Smooth muscle cell (in vitro differentiated cells): ENCODE measurements around the gene GAS6. TPM values are rescaled to one million over a fixed set of nuclear protein-coding genes. Genes with fewer than 3 reads are reported as not detected.
"Not testable (repeated sequence)": the region's sequence is repeated elsewhere in the genome, so short reads cannot be mapped to it uniquely, and the experiment has no call there.

Experiments used
- DNase-seq: peaks from one replicate; lab custom pipeline; 2025; ENCODE audit not compliant: unreplicated experiment; lab: John Stamatoyannopoulos, UW
- H2AFZ ChIP-seq: fragments of 200-600 bp; sonication (generic); 2 replicates; pipeline ENCODE4 v1.6.0; 2016; ENCODE audit warnings: antibody characterized with exemption, low read depth, mild to moderate bottlenecking
- H3F3A ChIP-seq: fragments of 200-600 bp; sonication (generic); 2 replicates; pipeline ENCODE4 v1.6.0; 2017; ENCODE audit warnings: antibody characterized with exemption, low read depth
- H3K27ac ChIP-seq: fragments of 200-600 bp; sonication (generic); 2 replicates; pipeline ENCODE4 v1.5.1; 2016; ENCODE audit warnings: low read depth, mild to moderate bottlenecking
- H3K27me3 ChIP-seq: fragments of 200-600 bp; sonication (generic); 2 replicates; pipeline ENCODE4 v1.6.1; 2016; ENCODE audit warnings: low read depth, mild to moderate bottlenecking
- H3K36me3 ChIP-seq: fragments of 200-600 bp; sonication (generic); 2 replicates; pipeline ENCODE4 v1.5.1; 2016; ENCODE audit warnings: low read depth
- H3K4me1 ChIP-seq: fragments of 200-600 bp; sonication (generic); 2 replicates; pipeline ENCODE4 v1.5.1; 2016; ENCODE audit warnings: low read depth
- H3K4me2 ChIP-seq: fragments of 200-600 bp; sonication (generic); 2 replicates; pipeline ENCODE4 v1.6.0; 2016; ENCODE audit warnings: mild to moderate bottlenecking
- H3K4me3 ChIP-seq: fragments of 200-600 bp; sonication (generic); 2 replicates; pipeline ENCODE4 v1.5.1; 2016; ENCODE audit warnings: mild to moderate bottlenecking
- H3K79me2 ChIP-seq: fragments of 200-600 bp; sonication (generic); 2 replicates; pipeline ENCODE4 v1.6.0; 2016; ENCODE audit warnings: low read depth, mild to moderate bottlenecking
- H3K9ac ChIP-seq: fragments of 200-600 bp; sonication (generic); 2 replicates; pipeline ENCODE4 v1.6.0; 2016; ENCODE audit warnings: low read depth
- H3K9me3 ChIP-seq: fragments of 200-600 bp; sonication (generic); replicated peaks from 2 replicates; pipeline ENCODE4 v1.5.1; 2016; ENCODE audit warnings: low read depth
- H4K20me1 ChIP-seq: fragments of 200-600 bp; sonication (generic); 2 replicates; pipeline ENCODE4 v1.6.0; 2016; ENCODE audit warnings: low read depth
- CTCF ChIP-seq: fragments of 200-600 bp; sonication (generic); IDR thresholded peaks from 2 replicates; pipeline ENCODE4 v1.5.1; 2017; ENCODE audit warnings: borderline replicate concordance, mild to moderate bottlenecking, antibody characterized with exemption; ENCODE audit not compliant: insufficient read depth, poor library complexity, severe bottlenecking
- WGBS: methylation state at CpG from one replicate; pipeline ENCODE4 v1.1.7; 2016; ENCODE audit warnings: low lambda C conversion rate; 5-methylcytosine and 5-hydroxymethylcytosine counted together
- polyA plus RNA-seq: library from polyadenylated mRNA; unstranded; fragments of >200 nt; fragmentation: Nextera tagmentation; extraction: Ambion mirVana; gene quantifications from 2 replicates; pipeline ENCODE4 v1.2.1, GENCODE V29; 2016
- total RNA-seq: library from RNA; depleted of rRNA; stranded (reverse); fragments of >200 nt; gene quantifications from 2 replicates; pipeline ENCODE4 v1.2.3, GENCODE V29; 2014

Gene GAS6
- total and polyA plus RNA-seq, 2 experiments from 2014 or later = 21.7 to 45.2 TPM

DNA sequence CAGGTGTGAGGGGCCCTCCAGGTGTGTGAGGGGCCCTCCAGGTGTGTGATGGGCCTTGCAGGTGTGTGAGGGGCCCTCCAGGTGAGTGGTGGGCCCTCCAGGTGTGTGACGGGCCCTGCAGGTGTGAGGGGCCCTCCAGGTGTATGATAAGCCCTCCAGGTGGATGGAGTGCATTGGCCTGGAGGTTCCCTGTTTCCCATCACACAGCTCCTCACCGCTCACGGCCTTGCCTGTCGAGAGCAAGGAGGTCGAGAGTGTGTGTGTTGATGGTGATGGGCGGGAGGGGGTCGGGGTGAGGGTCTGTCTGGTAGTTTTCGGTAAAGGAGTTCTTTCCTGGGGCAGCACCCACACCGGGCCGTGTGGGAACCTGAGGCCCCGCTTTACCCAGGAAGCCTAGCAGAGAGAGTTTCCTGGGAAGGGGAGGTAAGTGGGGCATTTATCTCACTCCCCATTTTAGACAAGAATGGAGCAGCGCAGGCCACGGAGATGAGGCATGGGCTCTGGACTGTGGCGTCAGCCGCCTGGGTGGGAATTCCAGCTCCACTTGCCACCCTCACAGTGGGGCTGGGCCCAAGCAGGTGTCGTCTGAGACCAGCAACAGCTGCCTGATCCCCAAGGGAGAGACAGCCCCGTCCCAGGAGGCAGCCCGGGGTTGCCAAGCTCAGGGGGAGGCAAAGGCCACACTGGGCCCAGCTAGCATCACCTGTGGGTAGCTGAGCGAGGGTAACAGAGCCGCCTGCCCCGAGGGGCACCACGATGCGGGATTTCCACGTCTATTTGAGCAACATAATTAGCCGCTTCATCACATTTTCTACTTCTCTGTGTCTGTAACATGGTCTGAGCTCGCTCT lies 10.9 kb upstream of the GAS6 start:
- H3F3A ChIP-seq = no peaks in the 10 kb centered on the region
- WGBS = 92% methylated on average over 25 of the region's 26 CpGs

DNA sequence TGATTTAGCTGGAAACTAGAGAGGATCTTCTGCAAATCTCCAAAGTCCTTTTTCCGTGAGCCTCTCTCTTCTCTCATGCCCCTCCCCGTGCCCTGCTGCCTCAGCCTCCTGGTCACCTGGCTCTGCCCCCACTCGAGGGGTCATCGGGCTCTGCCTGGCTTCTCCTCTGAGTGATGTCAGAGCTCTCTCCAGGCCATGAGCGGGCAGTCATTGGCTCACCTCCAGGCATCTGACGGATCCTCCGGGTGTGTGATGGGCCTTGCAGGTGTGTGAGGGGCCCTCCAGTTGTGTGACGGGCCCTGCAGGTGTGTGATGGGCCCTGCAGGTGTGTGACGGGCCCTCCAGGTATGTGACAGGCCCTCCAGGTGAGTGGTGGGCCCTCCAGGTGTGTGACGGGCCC lies 10.3 kb upstream of the GAS6 start:
- Histone ChIP-seq H3K9me3 (no peaks in the 10 kb centered on the region), H4K20me1 (no peaks in the 10 kb centered on the region), H3K27me3 (no peaks in the 10 kb centered on the region), H2AFZ (no peak overlapping the region), H3K79me2 (no peaks in the 10 kb centered on the region), H3K4me3 (no peak overlapping the region), H3K36me3 (no peaks in the 10 kb centered on the region), H3K4me1 (no peaks in the 10 kb centered on the region), H3K4me2 (no peak overlapping the region), H3K27ac (no peak overlapping the region), H3K9ac (no peak overlapping the region), H3F3A (no peaks in the 10 kb centered on the region)
- no peak for DNase-seq
- no peak for TF ChIP-seq CTCF
- WGBS = 83% methylated on average over 10 of the region's 10 CpGs

More for the DNA sequence above, 10.9 kb upstream of the GAS6 start:
- H3K27ac ChIP-seq = no peak overlapping the region
- H3K36me3 ChIP-seq = no peaks in the 10 kb centered on the region
- no peaks in the 10 kb centered on the region for H4K20me1 ChIP-seq
- H3K4me1 ChIP-seq = no peaks in the 10 kb centered on the region
- no peaks in the 10 kb centered on the region for H3K27me3 ChIP-seq
- no peak overlapping the region for H3K4me2 ChIP-seq
- no peak for TF ChIP-seq CTCF
- H3K9ac ChIP-seq = no peak overlapping the region
- H2AFZ ChIP-seq = no peak overlapping the region
- no peak overlapping the region for H3K4me3 ChIP-seq
- no peak for DNase-seq
- no peaks in the 10 kb centered on the region for H3K79me2 ChIP-seq
- no peaks in the 10 kb centered on the region for H3K9me3 ChIP-seq

- WGBS = 94% methylated on average over 4 of the region's 4 CpGs
- Histone ChIP-seq H3K27me3 (peaks cover 22% of the 10 kb centered on the region), H3K9me3 (no peaks in the 10 kb centered on the region), H3K9ac (no peak overlapping the region), H3K4me3 (no peak overlapping the region), H3K27ac (no peak overlapping the region), H3K4me2 (no peak overlapping the region), H3K36me3 (no peaks in the 10 kb centered on the region), H3F3A (no peaks in the 10 kb centered on the region), H2AFZ (no peak overlapping the region), H4K20me1 (no peaks in the 10 kb centered on the region), H3K4me1 (no peaks in the 10 kb centered on the region), H3K79me2 (no peaks in the 10 kb centered on the region)
- TF ChIP-seq CTCF = no peak
- no peak for DNase-seq
Measured at GRCh38 chr13:113869263-113869662, 5.4 kb upstream of the GAS6 start.

GRCh38 chr13:113867913-113868312 lies 4.0 kb upstream of the GAS6 start:
- 86% methylated on average over 5 of the region's 5 CpGs for WGBS
- H3K79me2 ChIP-seq, H3K9ac ChIP-seq, H2AFZ ChIP-seq, H3K4me2 ChIP-seq, H3K9me3 ChIP-seq, H3K36me3 ChIP-seq, H3K4me3 ChIP-seq, H4K20me1 ChIP-seq, DNase-seq, H3K27ac ChIP-seq, H3F3A ChIP-seq, H3K4me1 ChIP-seq: not testable (repeated sequence)
- peaks cover 22% of the 10 kb centered on the region for H3K27me3 ChIP-seq
